GM12891 (cell line): ENCODE measurements around the gene MTAP. TPM values are rescaled to one million over a fixed set of nuclear protein-coding genes. Genes with fewer than 3 reads are reported as not detected.

Experiments used
- DNase-seq: peaks from one replicate; pipeline ENCODE4 v3.0.0; 2011; ENCODE audit warnings: low spot score; ENCODE audit not compliant: insufficient read length
- FAIRE-seq: peaks from 2 replicates; lab custom pipeline; 2011; peaks lifted over from hg19 to GRCh38; lab: Jason Lieb, UNC
- PAX5 ChIP-seq: IDR thresholded peaks from 2 replicates; pipeline ENCODE4 v1.6.1; 2011; ENCODE audit warnings: low read length, moderate library complexity, mild to moderate bottlenecking; ENCODE audit not compliant: insufficient read depth, severe bottlenecking
- POLR2A ChIP-seq: IDR thresholded peaks from 2 replicates; pipeline ENCODE4 v1.6.1; 2011; ENCODE audit warnings: low read depth, low read length, control low read depth
- POLR2AphosphoS5 ChIP-seq: IDR thresholded peaks from 2 replicates; pipeline ENCODE4 v1.6.1; 2011; ENCODE audit warnings: low read depth, low read length, control low read depth
- POU2F2 ChIP-seq: IDR thresholded peaks from 2 replicates; pipeline ENCODE4 v1.6.1; 2011; ENCODE audit warnings: low read depth, mild to moderate bottlenecking, control low read depth, low read length, moderate library complexity
- SPI1 ChIP-seq: IDR thresholded peaks from 2 replicates; pipeline ENCODE4 v1.6.1; 2011; ENCODE audit warnings: low read depth, low read length, control low read depth
- TAF1 ChIP-seq: IDR thresholded peaks from 2 replicates; pipeline ENCODE4 v1.6.1; 2011; ENCODE audit warnings: low read depth, low read length, control low read depth
- polyA plus RNA-seq: library from polyadenylated mRNA; unstranded; fragments of >200 nt; gene quantifications from one replicate; pipeline ENCODE4 v1.2.1, GENCODE V29; 2012; ENCODE audit warnings: low read depth, missing spikeins, inconsistent platforms; ENCODE audit not compliant: missing spikeins

The MTAP gene
- polyA plus RNA-seq = 6.9 TPM

DNA sequence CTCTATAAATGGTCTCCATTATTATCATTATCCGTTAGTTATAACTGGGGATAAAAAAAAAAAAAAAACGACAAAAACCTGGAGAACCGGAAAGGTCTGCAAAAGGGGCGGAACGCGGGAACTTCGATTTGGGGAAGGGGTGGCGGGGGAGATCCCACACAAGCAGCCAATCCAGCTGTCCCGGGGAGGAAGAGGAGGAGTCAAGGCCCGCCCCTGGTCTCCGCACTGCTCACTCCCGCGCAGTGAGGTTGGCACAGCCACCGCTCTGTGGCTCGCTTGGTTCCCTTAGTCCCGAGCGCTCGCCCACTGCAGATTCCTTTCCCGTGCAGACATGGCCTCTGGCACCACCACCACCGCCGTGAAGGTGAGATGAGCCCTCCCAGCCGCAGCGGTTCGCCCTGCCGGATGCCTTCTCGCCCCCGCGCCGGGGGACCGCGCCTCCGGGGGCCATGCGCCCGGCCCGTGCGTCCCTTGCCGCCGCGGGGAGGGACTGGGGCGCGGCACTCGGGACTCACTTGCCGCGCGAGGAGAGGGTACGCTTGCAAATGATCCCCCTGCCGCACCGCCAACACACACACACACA is at the start of gene MTAP:
Gene MTAP (plus strand): TSS at position 219 of the 583 bp plus-strand sequence. CDS start 113 bp downstream, at position 332.
- FAIRE-seq (peak; percentile 91), DNase-seq (peak; percentile 59)
- peak; percentile 82 for TF ChIP-seq POLR2A
- TF ChIP-seq PAX5 = no peak
- 0 out of 2 replicates have a peak, but pooled peaks have one; percentile 42 for TF ChIP-seq TAF1
- TF ChIP-seq POU2F2 = no peak
- TF ChIP-seq SPI1 = peak; percentile 45
- TF ChIP-seq POLR2AphosphoS5 = peak; percentile 55; the same call in 1 of the 2 replicates

- DNase-seq = no peak
- no peak for FAIRE-seq
- TF ChIP-seq TAF1 = no peak
- TF ChIP-seq POLR2AphosphoS5 = no peak
- TF ChIP-seq POU2F2 = no peak
- TF ChIP-seq PAX5 = no peak
- TF ChIP-seq SPI1 = no peak
- no peak for TF ChIP-seq POLR2A
Measured at GRCh38 chr9:21753523-21753922, 48.9 kb upstream of the MTAP start.

GRCh38 chr9:21754741-21755140 is 47.7 kb upstream of the MTAP start:
- TF ChIP-seq SPI1 (no peak), POU2F2 (no peak), PAX5 (no peak), POLR2AphosphoS5 (no peak), POLR2A (no peak), TAF1 (no peak)
- no peak for DNase-seq
- FAIRE-seq = no peak

- DNase-seq = no peak
- TF ChIP-seq TAF1 (no peak), PAX5 (no peak), SPI1 (no peak), POLR2AphosphoS5 (no peak)
- no peak for FAIRE-seq
Measured at GRCh38 chr9:21758540-21758939, 43.9 kb upstream of the MTAP start.

GRCh38 chr9:21761309-21761901 is 41.0 kb upstream of the MTAP start:
- FAIRE-seq = peak; percentile 51
- no peak for TF ChIP-seq SPI1
- TF ChIP-seq POLR2AphosphoS5 = no peak
- TF ChIP-seq POLR2A = no peak
- no peak for TF ChIP-seq PAX5
- TF ChIP-seq TAF1 = no peak
- no peak for TF ChIP-seq POU2F2
- peak; percentile 1 for DNase-seq

- TF ChIP-seq TAF1 (no peak), POLR2AphosphoS5 (no peak), SPI1 (no peak), PAX5 (no peak), POU2F2 (no peak), POLR2A (no peak)
- FAIRE-seq = no peak
- no peak for DNase-seq
Measured at GRCh38 chr9:21762064-21762463, 40.4 kb upstream of the MTAP start.

DNA sequence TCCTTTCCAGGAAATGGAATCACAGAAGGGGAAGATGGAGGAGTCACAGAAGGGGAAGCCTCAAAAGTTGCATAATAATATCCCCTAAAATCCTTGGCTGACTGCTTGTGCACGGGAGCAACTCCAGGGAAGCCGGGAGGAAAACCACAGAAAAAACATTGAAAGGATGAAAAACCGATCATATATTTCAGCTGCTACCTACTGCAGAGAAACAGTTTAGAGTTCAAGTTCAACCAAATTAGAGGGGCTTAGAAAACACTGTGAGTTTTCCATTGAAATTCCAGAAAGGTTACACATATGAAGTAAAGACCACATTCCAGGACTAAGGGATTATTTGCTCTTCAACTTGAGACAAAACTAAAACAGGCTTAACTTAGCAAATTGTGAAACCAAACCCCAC is 37.6 kb upstream of the MTAP start:
- FAIRE-seq (no peak), DNase-seq (no peak)
- TF ChIP-seq TAF1 = no peak
- TF ChIP-seq POU2F2 = no peak
- no peak for TF ChIP-seq POLR2AphosphoS5
- TF ChIP-seq SPI1 = no peak
- TF ChIP-seq PAX5 = no peak
- no peak for TF ChIP-seq POLR2A

DNA sequence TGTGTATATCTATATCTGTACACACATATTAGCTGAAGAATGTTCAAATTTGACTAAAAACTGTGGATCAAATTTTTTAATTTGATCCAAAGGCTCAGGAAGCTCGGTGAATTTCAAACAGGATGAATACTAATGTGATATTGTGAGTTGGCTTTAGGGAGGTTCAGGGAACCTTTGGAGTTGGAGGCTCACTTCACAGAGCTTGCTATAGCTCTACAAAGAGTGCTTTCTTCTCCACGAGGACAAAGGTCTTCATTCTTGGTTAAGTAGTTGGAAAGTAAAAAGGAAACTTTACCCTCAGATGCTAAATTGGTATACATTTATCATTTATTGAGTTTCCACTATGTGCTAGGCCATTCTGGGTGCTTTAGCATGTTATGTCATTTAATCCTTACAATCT is 36.3 kb upstream of the MTAP start:
- DNase-seq (no peak), FAIRE-seq (no peak)
- TF ChIP-seq POLR2AphosphoS5 = no peak
- TF ChIP-seq POU2F2 = no peak
- TF ChIP-seq TAF1 = no peak
- TF ChIP-seq PAX5 = no peak
- TF ChIP-seq POLR2A = no peak
- TF ChIP-seq SPI1 = no peak

- DNase-seq (no peak), FAIRE-seq (no peak)
- no peak for TF ChIP-seq TAF1
- no peak for TF ChIP-seq POLR2AphosphoS5
- no peak for TF ChIP-seq POLR2A
- no peak for TF ChIP-seq PAX5
- TF ChIP-seq SPI1 = no peak
- TF ChIP-seq POU2F2 = no peak
Measured at GRCh38 chr9:21770871-21771560, 31.4 kb upstream of the MTAP start.

GRCh38 chr9:21777701-21778100 is 24.7 kb upstream of the MTAP start:
- TF ChIP-seq POLR2AphosphoS5 = no peak
- TF ChIP-seq POU2F2 = no peak
- no peak for TF ChIP-seq TAF1
- TF ChIP-seq PAX5 = no peak
- no peak for TF ChIP-seq POLR2A
- no peak for TF ChIP-seq SPI1
- no peak for DNase-seq
- no peak for FAIRE-seq
